IPS DF 6.9 (cell line): ENCODE measurements around the gene GOLGA8K.
"Not testable (repeated sequence)": the region's sequence is repeated elsewhere in the genome, so short reads cannot be mapped to it uniquely, and the experiment has no call there.

Experiments
- DNase-seq: peaks from one replicate; pipeline ENCODE4 v3.0.0-alpha.2; 2013; ENCODE audit warnings: low read depth, low spot score
- H3K27ac ChIP-seq: one replicate; pipeline ENCODE4 v1.5.1; 2013; ENCODE audit warnings: low read length, control low read depth
- H3K27me3 ChIP-seq: 2 replicates; pipeline ENCODE4 v1.6.1; 2013; ENCODE audit warnings: mild to moderate bottlenecking, low read length; ENCODE audit not compliant: control insufficient read depth, insufficient read depth
- H3K36me3 ChIP-seq: 2 replicates; pipeline ENCODE4 v1.6.1; 2013; ENCODE audit warnings: low read length; ENCODE audit not compliant: control insufficient read depth, insufficient read depth
- H3K4me1 ChIP-seq: 2 replicates; pipeline ENCODE4 v1.6.1; 2013; ENCODE audit warnings: low read length; ENCODE audit not compliant: control insufficient read depth, insufficient read depth
- H3K4me3 ChIP-seq: 2 replicates; pipeline ENCODE4 v1.5.1; 2013; ENCODE audit warnings: mild to moderate bottlenecking, low read length
- H3K9me3 ChIP-seq: 2 replicates; pipeline ENCODE4 v1.6.1; 2013; ENCODE audit warnings: low read length, inconsistent platforms; ENCODE audit not compliant: control insufficient read depth, insufficient read depth
- WGBS: extraction: QIAGEN DNeasy Blood & Tissue Kit; methylation state at CpG from one replicate; pipeline ENCODE4 v1.1.7; 2013; ENCODE audit warnings: mixed read lengths, missing lambda C conversion rate; ENCODE audit not compliant: insufficient read length, insufficient coverage; 5-methylcytosine and 5-hydroxymethylcytosine counted together

GOLGA8K gene, protein sequence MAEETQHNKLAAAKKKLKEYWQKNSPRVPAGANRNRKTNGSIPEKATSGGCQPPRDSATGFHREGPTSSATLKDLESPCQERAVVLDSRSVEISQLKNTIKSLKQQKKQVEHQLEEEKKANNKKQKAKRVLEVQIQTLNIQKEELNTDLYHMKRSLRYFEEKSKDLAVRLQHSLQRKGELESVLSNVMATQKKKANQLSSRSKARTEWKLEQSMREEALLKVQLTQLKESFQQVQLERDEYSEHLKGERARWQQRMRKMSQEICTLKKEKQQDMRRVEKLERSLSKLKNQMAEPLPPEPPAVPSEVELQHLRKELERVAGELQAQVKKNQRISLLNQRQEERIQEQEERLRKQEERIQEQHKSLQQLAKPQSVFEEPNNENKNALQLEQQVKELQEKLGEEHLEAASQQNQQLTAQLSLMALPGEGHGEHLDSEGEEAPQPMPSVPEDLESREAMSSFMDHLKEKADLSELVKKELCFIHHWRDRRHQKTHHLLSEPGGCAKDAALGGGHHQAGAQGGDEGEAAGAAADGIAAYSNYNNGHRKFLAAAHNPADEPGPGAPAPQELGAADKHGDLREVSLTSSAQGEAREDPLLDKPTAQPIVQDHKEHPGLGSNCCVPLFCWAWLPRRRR

DNA sequence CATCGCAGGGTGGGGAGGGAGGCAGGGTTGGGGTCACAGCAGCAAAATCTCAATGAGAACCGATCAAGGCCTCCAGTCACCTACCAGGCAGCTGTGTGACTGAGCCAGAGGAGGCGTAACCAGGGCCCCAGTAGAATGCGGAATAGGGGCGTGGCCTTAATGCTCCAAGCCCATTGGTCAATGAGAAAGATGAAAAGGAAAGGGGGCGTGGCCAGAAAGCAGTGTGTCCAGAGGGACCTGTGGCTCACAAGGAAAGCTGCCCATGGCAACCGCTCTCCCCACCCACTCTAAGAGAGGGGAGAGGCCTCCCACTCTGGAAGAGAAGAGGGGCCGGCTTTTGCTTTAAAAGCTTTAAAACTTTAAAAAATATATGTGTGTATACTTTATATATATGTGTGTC is at the start of gene GOLGA8K:
GOLGA8K (minus strand) TSS at position 101 of the 400 bp plus-strand sequence; CDS start at position 3, 98 bp downstream.
- WGBS = no CpG with 5 or more reads among the region's 8 CpGs
- H3K27ac ChIP-seq, H3K36me3 ChIP-seq, H3K4me1 ChIP-seq, DNase-seq, H3K4me3 ChIP-seq, H3K9me3 ChIP-seq, H3K27me3 ChIP-seq: not testable (repeated sequence)

DNA sequence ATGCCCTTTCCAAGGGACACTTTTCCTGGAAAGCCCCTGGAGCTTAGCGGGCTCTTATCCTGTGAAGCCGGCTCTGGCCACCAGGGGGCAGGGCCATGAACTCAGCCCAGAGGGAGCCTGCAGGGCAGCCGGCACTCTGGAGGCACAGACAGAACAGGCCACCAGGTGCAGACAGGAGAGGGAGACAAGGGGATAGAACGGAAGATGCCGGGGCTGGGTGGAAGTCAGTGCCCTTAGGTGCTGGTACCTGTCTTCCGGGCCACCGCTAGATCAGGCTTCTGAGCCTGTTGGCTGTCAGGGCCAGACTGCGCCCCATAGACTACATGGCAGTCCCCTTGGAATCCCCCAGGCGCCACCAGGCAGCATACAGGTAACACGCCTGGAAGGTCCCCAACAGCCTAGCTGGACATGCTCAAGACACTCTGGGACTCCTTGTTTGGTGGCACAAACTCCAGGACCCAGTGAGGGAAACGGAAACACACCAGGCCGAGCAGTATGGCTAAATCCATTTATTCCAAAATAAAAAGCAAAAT is 37.4 kb upstream of the GOLGA8K start:
- not testable (repeated sequence) for H3K36me3 ChIP-seq, DNase-seq, H3K27ac ChIP-seq, H3K9me3 ChIP-seq, H3K27me3 ChIP-seq, H3K4me3 ChIP-seq, H3K4me1 ChIP-seq
- no CpG with 5 or more reads among the region's 12 CpGs for WGBS

DNA sequence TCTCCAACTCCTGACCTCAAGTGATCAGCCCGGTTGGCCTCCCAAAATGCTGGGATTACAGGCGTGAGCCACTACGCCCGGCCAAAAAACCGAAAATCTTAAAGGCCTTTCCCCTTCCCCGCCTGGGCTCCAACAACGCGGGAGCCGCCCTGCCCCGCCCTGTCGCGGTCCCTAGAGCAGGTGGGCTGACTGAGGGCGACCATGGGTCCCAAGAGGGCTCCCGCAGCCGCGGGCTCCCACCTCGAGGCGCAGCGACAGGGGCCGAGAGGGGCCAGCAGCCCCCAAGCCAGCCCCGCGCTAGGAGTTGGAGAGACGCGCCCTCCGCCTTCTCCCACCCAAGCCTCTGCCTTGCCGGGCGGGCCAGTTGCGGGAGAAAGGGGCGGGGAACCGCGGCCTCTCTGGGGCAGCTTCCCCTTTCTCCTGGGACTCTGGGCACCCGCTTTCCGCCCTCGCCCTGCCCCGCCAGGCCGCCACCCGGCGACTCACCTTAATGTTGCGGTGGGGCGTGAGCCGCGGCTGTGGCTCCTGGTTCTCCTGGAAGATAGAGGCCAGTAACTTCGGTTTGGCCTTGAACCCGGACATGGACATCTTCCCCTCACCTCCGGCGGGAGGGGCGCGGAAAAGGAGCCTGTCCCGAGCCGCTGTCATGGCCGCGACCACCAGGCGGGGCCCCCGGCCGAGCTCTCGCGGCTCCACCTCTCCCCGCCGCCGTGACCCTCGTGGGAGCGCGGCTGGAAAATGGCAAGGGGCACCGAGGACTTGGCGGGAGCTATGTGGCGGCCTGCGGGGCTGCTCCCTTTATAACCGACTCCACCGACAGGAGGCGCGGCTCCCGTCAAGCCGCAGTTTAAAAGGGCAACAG is 31.2 kb upstream of the GOLGA8K start:
- H3K9me3 ChIP-seq, H3K4me3 ChIP-seq, DNase-seq, H3K4me1 ChIP-seq, H3K27me3 ChIP-seq, H3K27ac ChIP-seq, H3K36me3 ChIP-seq: not testable (repeated sequence)
- no CpG with 5 or more reads among the region's 73 CpGs for WGBS

GRCh38 chr15:32427635-32428034 is 24.5 kb upstream of the GOLGA8K start:
- not testable (repeated sequence) for H3K4me1 ChIP-seq, H3K4me3 ChIP-seq, DNase-seq, H3K27ac ChIP-seq, H3K9me3 ChIP-seq, H3K27me3 ChIP-seq, H3K36me3 ChIP-seq
- no CpG with 5 or more reads among the region's 4 CpGs for WGBS

GRCh38 chr15:32426511-32426910 is 23.4 kb upstream of the GOLGA8K start:
- no CpG with 5 or more reads among the region's 4 CpGs for WGBS
- not testable (repeated sequence) for DNase-seq, H3K4me1 ChIP-seq, H3K27ac ChIP-seq, H3K9me3 ChIP-seq, H3K27me3 ChIP-seq, H3K4me3 ChIP-seq, H3K36me3 ChIP-seq

DNA sequence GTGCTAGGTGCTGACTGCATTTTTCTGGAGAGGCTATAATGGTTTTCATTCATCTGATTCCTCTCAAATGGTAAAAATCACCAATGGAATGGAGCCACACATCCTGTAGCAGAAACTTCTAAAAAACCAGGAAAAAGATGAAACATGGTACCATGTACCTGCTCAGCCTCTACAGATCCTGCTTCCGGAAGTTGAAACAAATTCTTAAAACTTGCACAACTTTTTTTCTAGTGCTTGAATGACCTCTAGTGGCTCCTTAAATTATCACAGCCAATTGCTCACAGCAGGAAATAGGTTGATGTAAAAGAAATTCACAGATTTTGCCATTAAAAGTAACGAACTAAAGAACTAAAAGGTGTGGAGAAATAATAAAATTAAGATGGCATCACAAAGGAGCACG is 4.8 kb upstream of the GOLGA8K start:
- not testable (repeated sequence) for DNase-seq, H3K27ac ChIP-seq, H3K4me3 ChIP-seq, H3K4me1 ChIP-seq, H3K9me3 ChIP-seq, H3K27me3 ChIP-seq, H3K36me3 ChIP-seq
- WGBS = no CpG with 5 or more reads among the region's 3 CpGs

DNA sequence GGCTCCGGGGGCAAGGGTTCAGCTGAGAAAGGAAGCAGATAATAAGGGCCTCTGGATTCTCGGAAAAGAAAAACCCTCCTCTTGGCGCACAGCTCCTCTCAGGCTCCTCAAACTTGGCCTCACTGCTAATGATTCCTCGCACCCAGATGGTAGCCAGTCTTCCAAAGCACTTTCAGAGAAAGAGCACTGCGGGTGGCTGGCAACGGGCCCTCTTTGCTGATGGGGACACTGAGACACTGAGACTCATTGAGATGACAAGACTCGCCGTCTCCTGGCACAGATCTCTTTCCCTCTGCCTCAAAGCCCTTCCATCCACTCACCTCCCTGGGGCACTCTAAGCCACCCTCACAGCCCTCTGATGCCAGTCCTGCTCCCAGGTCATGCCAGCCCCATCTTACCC is 6.6 kb downstream of the GOLGA8K start:
- H3K36me3 ChIP-seq, H3K27ac ChIP-seq, DNase-seq, H3K27me3 ChIP-seq, H3K4me3 ChIP-seq, H3K4me1 ChIP-seq, H3K9me3 ChIP-seq: not testable (repeated sequence)
- WGBS = no CpG with 5 or more reads among the region's 8 CpGs

GRCh38 chr15:32394745-32395144 is 8.3 kb downstream of the GOLGA8K start:
- not testable (repeated sequence) for H3K36me3 ChIP-seq, H3K27me3 ChIP-seq, H3K4me3 ChIP-seq, DNase-seq, H3K4me1 ChIP-seq, H3K9me3 ChIP-seq, H3K27ac ChIP-seq
- no CpG with 5 or more reads among the region's 5 CpGs for WGBS

- not testable (repeated sequence) for DNase-seq, H3K9me3 ChIP-seq, H3K27me3 ChIP-seq, H3K4me1 ChIP-seq, H3K36me3 ChIP-seq, H3K27ac ChIP-seq, H3K4me3 ChIP-seq
- no CpG with 5 or more reads among the region's 14 CpGs for WGBS
Measured at GRCh38 chr15:32388050-32388648, 14.9 kb downstream of the GOLGA8K start.
